ENCODE data around the gene PRKAR2B. TPM values are rescaled to one million over a fixed set of nuclear protein-coding genes. Genes with fewer than 3 reads are reported as not detected.

Gene PRKAR2B
- total RNA-seq, 1 donor from 2014 or later: 43.4 TPM

- Histone ChIP-seq H4K20me1 (ENCODE audit: low read depth) (no peaks in the 10 kb centered on the region), H3K9ac (no peak overlapping the region), H3K4me2 (no peak overlapping the region), H3F3A (ENCODE audit: low read depth) (no peaks in the 10 kb centered on the region), H3K79me2 (ENCODE audit: low read depth) (no peaks in the 10 kb centered on the region), H3K36me3 (no peaks in the 10 kb centered on the region), H3K27me3 (no peaks in the 10 kb centered on the region), H3K9me3 (ENCODE audit: low read depth) (no peaks in the 10 kb centered on the region), H2AFZ (replicated peaks) (no peak overlapping the region), H3K27ac (no peak overlapping the region), H3K4me3 (no peak overlapping the region), H3K4me1 (no peaks in the 10 kb centered on the region)
- H3K4me1 Mint-ChIP-seq: no peaks in the 10 kb centered on the region
- peaks cover 25% of the 10 kb centered on the region for H3K36me3 Mint-ChIP-seq
- TF ChIP-seq CTCF (IDR thresholded peaks at IDR 0.05): no peak
- no peak for TF ChIP-seq EZH2 (IDR thresholded peaks at IDR 0.05)
- no peak for TF ChIP-seq EZH2phosphoT487 (IDR thresholded peaks at IDR 0.05)
- H3K9me3 Mint-ChIP-seq: no peaks in the 10 kb centered on the region
- no peak overlapping the region for H3K27ac Mint-ChIP-seq
- H3K27me3 Mint-ChIP-seq (ENCODE audit: insufficient read depth, low read depth): no peaks in the 10 kb centered on the region
- no peak for DNase-seq (ENCODE audit: low spot score)
- no peak overlapping the region for H3K4me3 Mint-ChIP-seq
These were observed 152.5 kb downstream of the PRKAR2B start for GRCh38 chr7:107196834-107197610.

- Histone ChIP-seq H3K4me3 (no peak overlapping the region), H2AFZ (replicated peaks) (no peak overlapping the region), H3K27me3 (no peaks in the 10 kb centered on the region), H3K9ac (no peak overlapping the region), H3K36me3 (peaks cover 13% of the 10 kb centered on the region), H3K9me3 (ENCODE audit: low read depth) (no peaks in the 10 kb centered on the region), H3K4me1 (no peaks in the 10 kb centered on the region), H4K20me1 (ENCODE audit: low read depth) (no peaks in the 10 kb centered on the region), H3K79me2 (ENCODE audit: low read depth) (no peaks in the 10 kb centered on the region), H3K27ac (no peak overlapping the region), H3F3A (ENCODE audit: low read depth) (no peaks in the 10 kb centered on the region), H3K4me2 (no peak overlapping the region)
- peaks cover 35% of the 10 kb centered on the region for H3K36me3 Mint-ChIP-seq
- DNase-seq (ENCODE audit: low spot score): peak; percentile 45
- TF ChIP-seq EZH2 (IDR thresholded peaks at IDR 0.05): no peak
- TF ChIP-seq CTCF (IDR thresholded peaks at IDR 0.05): peak; percentile 56
- no peak for TF ChIP-seq EZH2phosphoT487 (IDR thresholded peaks at IDR 0.05)
- no peaks in the 10 kb centered on the region for H3K9me3 Mint-ChIP-seq
- H3K4me1 Mint-ChIP-seq: no peaks in the 10 kb centered on the region
- no peak overlapping the region for H3K27ac Mint-ChIP-seq
- H3K4me3 Mint-ChIP-seq: no peak overlapping the region
- no peaks in the 10 kb centered on the region for H3K27me3 Mint-ChIP-seq (ENCODE audit: insufficient read depth, low read depth)
These were observed 157.4 kb downstream of the PRKAR2B start for GRCh38 chr7:107201795-107202450.

DNA sequence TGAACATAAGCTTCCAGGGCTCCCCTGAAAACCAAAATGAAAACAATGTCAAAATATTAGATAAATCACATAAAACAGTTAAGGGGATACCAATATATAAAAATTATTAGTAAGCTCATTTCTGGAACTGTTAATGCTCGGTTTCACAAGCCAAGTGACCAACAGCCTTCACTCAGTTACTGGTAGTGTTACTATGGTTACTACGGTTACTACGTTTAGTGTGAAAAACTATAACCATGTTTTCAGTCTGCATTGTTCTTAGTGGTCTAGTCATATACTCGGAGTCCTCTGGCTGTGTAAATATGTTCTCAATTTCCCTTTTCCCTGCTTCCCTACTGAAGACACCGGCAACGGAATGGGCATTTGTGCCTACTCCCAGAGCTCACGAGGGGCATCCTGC is 159.1 kb downstream of the PRKAR2B start:
- Histone ChIP-seq H3K4me2 (no peak overlapping the region), H3K9ac (no peak overlapping the region), H3F3A (ENCODE audit: low read depth) (no peaks in the 10 kb centered on the region), H3K9me3 (ENCODE audit: low read depth) (no peaks in the 10 kb centered on the region), H3K36me3 (peaks cover 13% of the 10 kb centered on the region), H3K27ac (no peak overlapping the region), H3K27me3 (no peaks in the 10 kb centered on the region), H2AFZ (replicated peaks) (no peak overlapping the region), H3K79me2 (ENCODE audit: low read depth) (no peaks in the 10 kb centered on the region), H3K4me3 (no peak overlapping the region), H4K20me1 (ENCODE audit: low read depth) (no peaks in the 10 kb centered on the region), H3K4me1 (no peaks in the 10 kb centered on the region)
- TF ChIP-seq EZH2 (IDR thresholded peaks at IDR 0.05): no peak
- no peak for TF ChIP-seq EZH2phosphoT487 (IDR thresholded peaks at IDR 0.05)
- TF ChIP-seq CTCF (IDR thresholded peaks at IDR 0.05): no peak
- Mint-ChIP-seq H3K4me1 (no peaks in the 10 kb centered on the region), H3K27me3 (ENCODE audit: insufficient read depth, low read depth) (peaks cover 3% of the 10 kb centered on the region), H3K36me3 (peaks cover 33% of the 10 kb centered on the region), H3K9me3 (no peaks in the 10 kb centered on the region), H3K4me3 (no peak overlapping the region), H3K27ac (peak overlapping the region; percentile 34)
- DNase-seq (ENCODE audit: low spot score): no peak

Data from neural progenitor cell (in vitro differentiated cells).